ENCODE data around the gene HSPA12B.

HSPA12B gene

DNA sequence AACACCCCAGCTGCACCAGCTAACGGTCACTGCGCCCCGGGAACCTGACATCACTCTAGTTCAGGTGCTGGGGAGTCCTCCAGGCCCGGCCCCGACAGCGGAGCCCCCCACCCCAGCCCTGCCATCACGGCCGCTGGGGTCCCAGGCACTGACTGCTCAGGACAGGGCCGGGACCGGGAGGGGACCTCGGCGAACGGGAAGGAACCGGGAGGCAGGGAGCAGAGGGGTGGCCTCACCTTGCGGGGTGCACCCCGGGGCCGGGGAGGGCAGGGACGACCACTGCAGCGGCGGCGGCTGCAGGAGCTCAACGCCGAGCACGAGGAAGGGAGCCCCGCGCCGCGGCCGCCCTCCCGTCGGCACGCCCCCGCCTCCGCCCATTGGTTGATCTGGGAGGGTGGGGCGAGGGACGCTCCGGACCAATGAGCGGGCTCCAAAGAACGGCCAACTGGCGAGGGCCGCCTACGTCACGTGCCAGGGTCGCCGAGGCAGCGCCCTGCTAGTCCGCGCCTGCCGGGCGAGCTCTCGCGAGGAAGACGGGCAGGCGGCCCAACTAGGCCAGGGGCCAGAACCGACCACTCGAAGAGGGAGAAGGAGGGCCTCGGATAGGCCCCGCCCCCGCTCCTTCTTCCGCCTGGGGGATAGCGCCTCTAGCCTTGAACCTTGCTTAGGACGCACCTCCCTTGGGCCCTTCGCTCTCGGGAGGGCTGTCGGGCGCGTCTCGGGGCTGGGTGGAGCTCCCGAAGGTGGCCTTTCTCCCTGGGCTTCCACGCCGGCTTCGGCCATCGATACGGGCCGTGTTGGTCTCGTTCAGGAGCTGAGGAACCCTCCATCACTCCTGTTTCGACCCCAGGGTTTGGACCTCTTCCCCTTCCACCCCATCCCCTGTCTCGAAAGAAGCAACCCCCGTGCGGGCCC lies 35.2 kb downstream of the HSPA12B start, which contains the start of gene ADISSP:
ADISSP (minus strand) TSS at position 327 of the 915 bp plus-strand sequence. CDS start 7,653 bp downstream, outside the sequence.
- peak; percentile 96 for DNase-seq

DNA sequence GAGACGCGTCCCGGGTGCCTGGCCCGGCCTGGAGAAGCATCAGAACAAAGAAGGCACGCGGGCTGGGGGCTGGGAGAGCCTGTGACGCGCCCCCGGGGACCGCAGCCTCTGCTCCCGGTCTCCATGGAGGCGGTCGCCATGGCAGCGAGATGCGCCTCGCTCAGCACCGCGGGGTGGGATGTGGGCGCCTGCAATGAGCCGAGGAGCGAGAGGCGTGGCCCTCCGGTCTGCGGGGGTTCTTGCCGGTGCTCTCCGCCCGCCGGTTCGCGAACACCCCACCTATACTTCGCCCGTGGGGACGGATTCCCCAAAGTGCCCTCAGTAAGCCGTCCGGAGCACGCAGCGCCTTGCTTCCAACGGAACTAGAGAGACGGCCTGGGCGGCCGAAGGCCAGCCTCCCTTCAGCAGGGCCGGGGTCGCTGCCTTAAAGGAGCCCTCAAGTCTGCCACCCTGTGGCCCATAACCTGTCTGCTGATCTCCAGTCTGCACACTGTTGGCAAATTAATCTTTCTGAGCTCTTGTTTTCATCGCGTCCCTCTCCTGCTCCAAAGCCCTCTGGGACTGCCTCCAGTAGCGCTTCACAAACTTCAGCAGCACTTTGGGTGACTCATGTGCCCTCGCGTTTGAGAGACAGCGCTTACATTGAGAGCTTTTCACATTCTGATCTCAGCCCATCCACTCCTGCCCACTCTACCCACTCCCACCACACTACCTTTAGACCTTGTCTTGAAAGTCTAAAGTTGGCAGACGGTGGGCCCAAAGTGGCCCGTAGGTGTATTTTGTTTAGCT lies 36.1 kb downstream of the HSPA12B start:
- DNase-seq = peak; percentile 86

DNA sequence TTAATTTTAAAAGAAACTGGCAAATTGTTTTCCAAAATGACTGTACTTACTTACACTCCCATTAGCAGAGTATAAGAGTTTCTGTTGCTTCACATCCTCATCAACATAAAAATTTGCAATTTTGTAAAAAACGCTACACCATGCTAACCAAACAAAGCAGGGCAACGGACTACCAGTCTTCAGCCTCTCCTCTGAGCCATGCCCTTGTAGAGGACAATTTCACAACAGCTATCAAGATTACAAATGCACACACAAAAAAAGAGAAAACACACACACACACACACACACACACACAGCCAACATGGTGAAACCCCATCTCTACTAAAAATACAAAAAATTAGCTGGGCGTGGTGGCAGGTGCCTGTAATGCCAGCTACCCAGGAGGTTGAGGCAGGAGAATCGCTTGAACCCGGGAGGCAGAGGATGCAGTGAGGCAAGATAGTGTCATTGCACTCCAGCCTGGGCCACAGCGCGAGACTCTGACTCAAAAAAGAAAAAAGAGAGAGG lies 39.1 kb downstream of the HSPA12B start:
- no peak for DNase-seq

DNA sequence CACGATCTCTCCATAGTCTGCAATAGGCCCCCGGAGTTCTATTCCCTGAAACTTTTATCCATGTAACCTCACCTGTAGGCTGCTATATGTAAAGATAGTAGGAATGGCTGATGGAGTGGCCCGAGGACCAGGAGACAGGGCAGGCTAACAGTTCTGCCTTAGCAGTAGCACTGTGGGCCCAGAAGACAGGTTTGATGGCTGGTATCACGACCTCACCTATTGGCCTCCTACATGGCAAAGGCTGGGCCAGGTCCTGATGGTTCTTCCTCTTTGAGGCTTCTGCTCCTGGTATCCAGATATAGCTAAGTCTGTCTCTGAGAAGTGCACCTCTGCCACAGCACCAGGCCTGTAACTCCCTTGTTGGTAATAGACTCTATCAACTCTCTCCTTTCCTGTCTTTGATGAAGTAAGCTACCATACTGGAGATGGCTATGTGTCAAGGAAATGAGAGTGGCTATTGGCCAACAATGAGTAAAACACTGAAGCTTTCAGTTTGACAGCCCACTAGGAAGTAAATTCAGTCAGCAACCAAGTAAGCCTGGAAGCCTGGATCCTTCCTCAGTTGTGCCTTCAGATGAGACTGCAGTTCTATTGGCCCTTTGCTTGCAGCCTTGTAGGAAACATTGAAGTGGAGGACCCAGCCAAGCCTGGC lies 43.1 kb downstream of the HSPA12B start:
- no peak for DNase-seq

DNA sequence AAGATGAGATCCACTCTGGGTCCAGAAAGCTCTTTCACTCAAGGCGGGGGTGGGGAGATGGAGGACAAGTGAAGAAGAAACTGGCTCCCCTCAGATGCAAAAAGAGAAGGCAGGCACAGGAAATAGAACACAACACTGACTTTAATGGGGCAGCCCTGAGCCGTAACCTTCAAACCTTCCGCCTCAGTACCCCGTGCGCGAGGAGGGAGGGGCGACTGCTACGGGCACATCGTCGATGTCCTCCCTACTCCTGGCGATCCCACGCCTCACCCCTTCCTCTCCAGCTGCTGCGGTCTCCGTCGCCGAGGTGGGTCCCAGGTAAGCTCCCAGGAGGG lies 44.9 kb downstream of the HSPA12B start:
- DNase-seq = no peak

DNA sequence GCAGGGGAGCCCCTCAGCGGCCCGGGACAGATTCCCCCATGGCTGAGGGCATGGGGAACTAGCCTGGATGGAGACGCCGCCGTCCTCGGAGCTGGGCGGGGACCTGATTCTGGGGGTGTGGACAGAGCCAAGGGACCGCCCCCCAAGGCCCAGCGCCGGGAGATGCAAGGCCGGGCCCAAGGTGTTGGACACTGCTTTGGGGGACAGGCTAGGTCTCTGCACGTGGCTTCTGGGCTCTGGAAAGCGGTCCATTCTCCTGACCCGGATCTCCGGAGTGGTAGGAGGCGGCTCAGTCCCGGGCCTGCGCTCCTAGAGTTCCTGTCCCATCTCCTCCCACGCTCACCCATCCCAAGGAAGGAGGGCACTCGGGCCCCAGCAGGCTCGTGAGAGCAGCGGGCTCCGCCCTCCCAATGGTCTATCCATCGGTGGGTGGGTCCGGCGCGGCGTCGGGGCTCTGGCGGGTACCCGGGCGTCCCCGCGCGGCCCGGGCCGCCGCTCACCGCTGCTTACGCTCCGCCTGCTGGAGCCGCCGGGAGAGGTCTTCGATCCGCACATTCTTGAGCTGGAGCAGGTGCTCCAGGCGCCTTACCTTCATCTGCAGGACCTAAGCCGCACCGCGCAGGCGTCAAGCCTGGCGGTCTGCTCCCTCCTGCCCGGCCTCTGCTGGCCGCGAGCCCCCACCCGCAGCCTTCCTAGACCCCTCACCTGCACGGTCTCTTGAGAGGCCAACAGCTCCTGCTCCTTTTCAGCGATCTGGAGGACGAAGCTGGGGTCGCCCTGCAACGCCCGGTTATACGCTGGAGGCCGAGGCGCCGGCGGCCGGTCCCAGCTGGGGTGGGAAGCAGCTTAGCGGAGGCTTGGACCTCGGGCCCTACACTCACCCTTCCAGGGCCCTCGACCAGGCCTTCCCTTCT lies 45.5 kb downstream of the HSPA12B start:
- peak; percentile 23 for DNase-seq

DNA sequence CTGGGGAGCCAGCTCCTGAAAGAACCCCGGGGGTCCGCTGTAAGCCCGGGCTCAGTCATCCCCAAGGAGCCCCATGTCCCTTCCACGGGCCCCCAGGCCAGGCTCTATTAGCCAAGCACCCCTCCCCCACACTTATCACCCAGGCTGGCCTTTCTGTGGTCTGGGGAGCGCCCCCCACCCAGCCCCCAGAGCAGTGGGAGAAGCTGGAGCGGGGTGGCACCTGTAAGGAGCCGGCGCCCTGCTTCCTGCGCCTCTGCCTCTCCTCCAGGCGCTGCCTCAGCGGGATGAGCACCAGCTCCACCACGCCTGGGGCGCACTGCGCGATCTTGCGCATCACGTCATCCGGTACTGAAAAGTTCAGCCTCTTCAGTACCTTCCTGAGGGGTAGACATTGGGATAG lies 46.5 kb downstream of the HSPA12B start:
- no peak for DNase-seq

DNA sequence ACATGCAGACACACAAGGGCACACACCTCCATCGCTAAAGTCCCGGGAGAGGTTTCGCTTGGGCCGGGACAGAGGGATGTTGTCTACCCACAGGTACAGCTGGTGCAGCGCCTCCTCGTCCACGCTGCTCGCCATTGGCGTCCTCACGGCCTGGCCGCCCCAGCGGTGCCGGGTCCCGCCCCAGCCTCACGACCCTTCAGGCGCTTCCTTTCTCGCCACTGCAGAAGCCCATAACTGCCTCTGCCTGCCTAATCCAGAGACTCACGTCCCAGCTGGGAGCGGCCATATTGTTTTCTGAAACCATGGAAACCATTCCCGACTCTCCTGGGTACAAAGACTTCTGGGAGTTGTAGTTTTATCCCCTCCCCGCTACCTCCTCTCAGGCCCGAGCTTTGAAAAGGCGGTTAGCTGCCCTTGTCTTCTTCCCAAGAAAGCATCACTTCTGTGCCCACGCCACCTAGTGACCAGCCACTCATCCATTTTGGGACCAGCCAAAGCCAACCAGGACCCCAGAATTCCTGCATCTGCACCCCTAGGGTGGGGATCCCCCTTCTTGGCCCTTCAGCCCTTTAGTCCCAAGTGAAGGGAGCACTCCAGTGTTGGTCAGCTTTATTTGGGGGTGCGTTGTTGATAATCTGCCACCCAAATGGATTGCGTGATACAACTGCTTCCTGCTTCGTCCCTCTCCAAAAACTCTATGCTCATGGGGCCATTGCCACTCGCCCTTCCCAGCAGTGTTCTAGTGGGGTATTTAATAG lies 48.8 kb downstream of the HSPA12B start, which contains the start of gene SPEF1:
SPEF1 (minus strand) TSS at position 296 of the 758 bp plus-strand sequence; CDS start at position 135, 161 bp downstream.
- peak; percentile 20 for DNase-seq

DNA sequence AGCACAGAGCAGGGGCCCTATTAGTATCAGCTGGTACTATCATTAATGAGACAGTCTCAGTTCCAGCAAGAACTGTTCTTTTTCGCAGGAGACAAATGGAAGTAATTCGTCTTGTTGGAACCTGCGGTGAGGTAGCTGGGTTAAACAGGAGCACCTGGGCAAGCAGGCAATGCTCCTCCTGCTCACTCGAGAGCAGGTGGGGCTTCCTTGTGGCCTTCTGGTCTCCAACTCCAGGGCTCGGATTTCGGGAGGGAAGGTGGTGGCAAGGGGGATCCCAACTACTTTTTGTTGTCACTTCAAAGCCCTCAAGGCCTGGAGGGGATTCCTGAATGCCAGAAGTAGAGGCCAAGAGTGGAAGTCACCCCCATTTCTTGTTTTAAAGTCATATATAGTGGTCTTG lies 50.1 kb downstream of the HSPA12B start:
- DNase-seq = no peak

DNA sequence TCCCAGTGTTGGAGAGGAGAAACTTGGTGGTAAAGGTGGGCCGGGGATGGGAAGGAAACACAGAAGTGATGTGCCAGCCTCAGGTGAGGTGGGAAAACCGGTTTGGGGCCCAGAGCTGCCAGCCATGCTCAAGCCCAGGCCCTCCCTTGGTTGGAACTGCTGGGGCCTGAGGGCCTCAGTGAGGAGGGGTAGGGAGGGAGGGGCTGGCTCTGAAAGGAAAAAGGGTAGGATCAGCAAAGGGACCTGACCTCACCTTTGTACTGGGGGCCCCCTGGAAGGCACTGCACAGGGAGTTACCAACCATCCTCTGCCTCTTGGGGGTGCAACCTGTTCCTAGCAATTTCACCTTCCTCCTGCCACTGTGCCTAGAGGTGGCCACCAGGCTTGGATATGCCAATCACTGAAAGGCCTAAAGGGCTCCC lies 50.6 kb downstream of the HSPA12B start:
- no peak for DNase-seq

DNA sequence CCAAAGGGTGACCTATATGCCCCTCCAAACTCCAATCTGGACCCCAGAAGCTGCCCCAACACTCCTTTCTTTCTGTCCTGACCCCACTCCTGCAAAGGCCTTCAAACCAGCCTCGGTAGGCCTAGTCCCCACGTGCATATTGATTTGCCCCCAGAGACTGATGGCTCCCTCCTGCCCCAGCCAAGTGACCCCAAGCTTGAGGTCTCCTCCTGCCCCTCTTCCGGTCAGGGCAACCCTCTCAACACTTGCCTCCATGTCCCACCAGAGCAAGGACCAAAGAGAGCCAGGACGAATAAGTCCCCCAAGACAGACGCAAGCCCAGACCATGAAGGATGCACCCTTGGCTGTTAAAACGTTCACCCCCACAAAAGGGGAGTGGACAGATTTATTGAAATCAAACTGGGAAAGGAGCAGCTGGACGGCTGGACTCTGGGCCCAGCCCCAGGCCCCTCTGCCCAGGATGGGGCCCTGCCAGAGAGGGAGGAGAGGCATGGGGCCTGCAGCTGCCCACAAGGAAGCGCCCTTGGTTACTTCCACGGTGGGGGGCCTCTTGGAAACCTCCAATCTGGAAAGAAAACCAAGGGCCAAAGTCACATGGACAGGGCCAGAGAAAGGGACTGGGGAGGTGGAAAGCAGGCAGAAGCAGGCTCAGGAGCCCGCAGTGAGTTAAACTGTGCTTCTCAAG lies 51.2 kb downstream of the HSPA12B start:
- no peak for DNase-seq

DNA sequence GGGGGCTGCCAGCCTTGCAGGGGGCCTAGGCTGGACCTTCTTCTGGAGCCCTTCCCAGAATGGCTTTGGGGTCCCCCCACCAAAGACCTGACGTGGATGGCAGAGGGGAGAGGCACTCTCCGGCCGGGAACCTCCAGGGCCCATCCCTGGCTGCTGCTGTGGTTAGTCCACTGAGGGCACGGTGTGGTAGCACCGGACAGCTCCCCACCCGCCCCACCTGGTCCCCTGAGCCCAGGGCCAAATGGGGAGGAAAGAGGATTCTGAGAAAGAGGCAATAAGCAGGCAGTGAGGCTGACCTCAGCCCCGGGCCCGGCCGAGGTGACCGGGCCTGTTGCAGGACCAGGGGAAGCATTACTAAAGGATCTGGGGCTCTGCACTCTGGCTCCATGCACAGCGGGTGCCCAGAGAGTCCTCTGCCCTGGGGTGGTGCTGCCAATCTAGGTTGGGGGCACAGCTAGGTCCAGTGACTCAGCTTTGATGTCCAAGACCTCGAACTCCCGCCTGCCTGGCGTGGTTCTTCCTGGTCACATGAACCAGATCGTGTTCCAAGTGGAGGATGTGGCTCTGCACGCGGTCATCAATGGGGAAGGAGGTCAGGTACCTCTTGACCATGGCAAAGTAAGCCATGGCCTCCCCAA lies 51.9 kb downstream of the HSPA12B start:
- DNase-seq = no peak

DNA sequence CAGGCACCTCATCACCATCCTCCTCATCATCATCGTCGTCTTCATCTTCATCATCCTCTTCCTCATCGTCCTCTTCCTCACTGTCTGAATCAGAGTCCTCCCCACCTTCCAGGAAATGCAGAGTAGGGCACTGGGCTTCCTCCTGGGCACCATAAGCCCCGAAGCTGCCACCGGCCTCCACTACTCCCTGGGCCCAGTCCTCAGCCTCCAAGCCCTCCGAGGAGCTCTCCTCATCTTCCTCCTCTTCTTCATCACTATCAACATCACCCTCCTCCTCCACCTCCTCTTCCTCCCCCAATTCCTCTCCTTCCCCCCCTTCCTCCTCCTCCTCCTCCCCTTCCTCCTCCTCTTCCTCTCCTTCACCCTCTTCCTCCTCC lies 52.4 kb downstream of the HSPA12B start:
- no peak for DNase-seq

DNA sequence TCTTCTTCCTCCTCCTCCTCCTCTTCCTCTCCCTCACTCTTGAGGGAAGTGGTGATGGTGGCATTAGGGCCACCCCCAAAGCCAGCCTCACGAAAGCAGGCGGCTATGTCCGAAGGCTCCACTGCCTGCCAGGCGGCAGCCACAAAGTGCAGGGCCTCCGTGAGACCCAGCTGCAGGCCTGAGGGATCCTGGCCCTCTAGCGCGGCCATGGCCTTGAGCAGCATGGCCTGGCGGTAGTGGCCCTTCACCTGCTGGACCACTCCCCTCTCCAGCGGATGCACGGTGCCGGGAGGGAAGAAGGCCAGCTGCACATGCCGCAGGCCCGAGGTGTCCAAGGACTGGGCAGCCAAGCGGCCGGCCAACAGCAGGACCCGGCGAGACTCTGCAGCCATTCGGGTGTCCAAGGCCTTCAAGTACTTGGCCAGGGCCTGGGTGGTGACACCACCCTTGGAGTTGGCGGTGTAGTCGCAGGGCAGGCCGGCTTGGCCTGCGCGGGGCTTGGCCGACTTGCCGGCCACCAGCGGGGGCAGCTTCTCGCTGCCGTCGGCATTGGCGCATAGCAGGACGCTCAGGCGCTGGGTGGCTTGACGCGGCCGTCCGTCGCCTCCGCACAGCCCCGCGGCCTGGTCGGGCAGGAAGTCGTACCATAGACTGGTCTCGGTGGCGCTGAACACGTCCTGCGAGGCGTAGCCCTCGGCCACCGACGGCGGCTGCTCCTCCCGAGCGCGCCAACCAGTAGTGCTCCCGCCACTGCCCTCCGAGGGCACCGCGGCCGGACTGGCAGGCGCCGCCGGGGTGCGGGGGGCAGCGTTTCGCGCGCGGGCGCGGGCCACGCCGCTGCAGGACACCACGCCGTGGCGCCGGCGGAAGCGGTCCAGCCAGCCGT lies 53.0 kb downstream of the HSPA12B start:
- DNase-seq = no peak

DNA sequence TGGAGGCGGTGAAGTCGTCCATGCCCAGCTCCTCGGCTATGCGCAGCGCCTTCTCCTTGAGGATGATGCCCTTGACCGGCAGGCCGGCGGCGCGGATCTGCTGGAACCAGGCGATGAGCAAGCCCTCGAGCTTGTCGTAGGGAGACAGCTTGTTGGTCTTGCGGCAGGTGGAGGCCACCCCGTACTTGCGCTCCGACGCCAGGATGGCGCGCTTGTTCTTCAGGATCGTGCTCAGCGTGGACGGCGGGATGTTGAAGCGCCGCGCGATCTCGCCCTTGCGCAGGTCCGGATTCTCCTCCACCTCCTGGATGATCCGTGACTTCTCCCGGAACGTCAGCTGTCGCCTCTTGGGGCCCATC lies 53.6 kb downstream of the HSPA12B start:
- DNase-seq = peak; percentile 36

DNA sequence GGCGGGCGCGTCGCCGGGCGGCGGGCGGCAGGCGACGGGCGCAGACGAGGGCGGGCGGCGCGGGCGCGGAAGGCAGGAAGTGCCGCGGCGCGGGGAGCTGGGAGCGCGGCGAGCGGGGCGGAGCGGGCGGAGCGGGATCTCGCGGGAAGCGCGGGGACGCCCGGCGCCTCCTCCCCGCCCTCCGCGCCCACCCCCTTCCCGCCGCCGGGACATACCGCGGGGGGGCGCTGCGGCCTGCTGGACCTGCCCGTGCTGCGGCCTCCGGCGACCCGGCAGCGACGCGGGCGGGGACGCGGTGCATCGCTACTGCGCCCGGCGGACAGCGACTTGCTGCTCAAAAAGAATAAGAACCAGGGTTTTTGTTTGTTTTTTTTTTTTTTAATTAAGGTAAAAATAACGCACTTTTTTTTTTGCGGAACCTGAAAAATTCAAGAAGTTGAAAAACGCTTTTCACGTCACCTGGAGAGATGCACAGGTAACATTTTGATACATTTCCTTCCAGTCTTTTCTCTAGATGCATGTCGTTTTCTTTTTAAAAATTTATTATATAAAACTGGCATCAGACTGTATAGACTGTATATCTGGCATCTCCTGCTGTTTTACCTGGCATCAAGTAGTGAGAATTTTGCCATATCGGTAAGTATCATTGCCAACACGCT lies 54.3 kb downstream of the HSPA12B start, which contains the start of gene CENPB:
CENPB (minus strand) TSS at position 76 of the 659 bp plus-strand sequence. CDS start 257 bp downstream, outside the sequence.
- peak; percentile 87 for DNase-seq

DNA sequence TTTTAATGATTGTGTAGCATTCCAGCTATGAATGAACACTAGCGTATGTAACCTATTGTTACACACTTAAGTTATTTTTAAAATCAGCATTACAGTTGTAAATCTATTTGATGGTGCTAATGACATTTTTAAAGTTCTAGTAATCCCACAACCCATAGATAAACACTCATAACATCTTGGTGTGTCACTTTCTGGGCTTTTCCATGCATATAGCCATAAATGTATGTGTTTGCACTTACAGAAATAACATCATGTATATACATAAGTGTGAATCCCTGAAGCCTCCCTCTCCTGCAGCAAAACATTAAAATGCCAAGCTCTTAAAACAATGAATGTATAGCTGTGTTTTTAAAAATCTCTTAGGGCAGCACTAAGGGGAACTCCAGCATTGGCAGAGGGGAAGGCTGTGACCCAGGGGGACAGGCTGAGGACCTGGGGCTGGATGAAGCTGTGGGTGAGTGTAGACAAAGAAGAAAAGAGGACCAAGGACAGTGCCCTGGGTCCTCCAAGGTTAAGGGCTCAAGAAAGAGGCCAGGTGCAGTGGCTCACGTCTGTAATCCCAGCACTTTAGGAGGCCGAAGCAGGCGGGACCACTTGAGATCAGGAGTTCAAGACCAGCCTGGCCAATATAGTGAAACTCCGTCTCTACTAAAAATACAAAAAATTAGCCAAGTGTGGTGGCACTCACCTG lies 55.0 kb downstream of the HSPA12B start:
- DNase-seq = no peak
